Testis (tissue), 2 donors: ENCODE results near the gene ELMO2.

Experiments
- CTCF ChIP-seq, 3 experiments: fragments of 450-650 bp in 2 of 3; fragments of 200-600 bp in 1 of 3; sonication (generic) in 1 of 3; IDR thresholded peaks; one replicate each; pipeline ENCODE4 v1.5.1; 2016 to 2019; ENCODE audit warnings: antibody characterized with exemption in 3 of 3, mild to moderate bottlenecking in 2 of 3, moderate library complexity in 1 of 3
- POLR2A ChIP-seq: fragments of 450-650 bp; IDR thresholded peaks from one replicate; pipeline ENCODE4 v1.6.1; 2017; ENCODE audit warnings: antibody characterized with exemption, mild to moderate bottlenecking, moderate library complexity

GRCh38 chr20:46406986-46407670 lies 713 bp upstream of the ELMO2 start:
- TF ChIP-seq CTCF (IDR thresholded peaks at IDR 0.05) = no peak
- TF ChIP-seq POLR2A = no peak
